GM19468 (cell line): ENCODE data around the gene ARCN1.

Experiments
- ATAC-seq: cut with Tn5 transposase; IDR thresholded peaks from one replicate; pipeline ENCODE4 v1.9.1; 2021; ENCODE audit warnings: mild to moderate bottlenecking, moderate library complexity, moderate number of reproducible peaks; ENCODE audit not compliant: unreplicated experiment; ENCODE audit errors: extremely low read depth

The ARCN1 gene

GRCh38 chr11:118634431-118635236 is 62.4 kb downstream of the ARCN1 start:
- no peak for ATAC-seq

GRCh38 chr11:118635237-118635591 is 63.0 kb downstream of the ARCN1 start:
- no peak for ATAC-seq

GRCh38 chr11:118635642-118636041 is 63.4 kb downstream of the ARCN1 start:
- no peak for ATAC-seq

- no peak for ATAC-seq
Measured at GRCh38 chr11:118636569-118637290, 64.5 kb downstream of the ARCN1 start.

GRCh38 chr11:118638726-118639125 is 66.5 kb downstream of the ARCN1 start:
- ATAC-seq, result no peak

GRCh38 chr11:118639899-118640298 is 67.7 kb downstream of the ARCN1 start:
- ATAC-seq, result no peak

GRCh38 chr11:118640332-118641154 is 68.3 kb downstream of the ARCN1 start:
- ATAC-seq, result no peak

GRCh38 chr11:118641397-118642019 is 69.3 kb downstream of the ARCN1 start:
- ATAC-seq, result no peak

- no peak for ATAC-seq
Measured at GRCh38 chr11:118643142-118643994, 71.2 kb downstream of the ARCN1 start.

GRCh38 chr11:118643995-118644345 is 71.8 kb downstream of the ARCN1 start:
- ATAC-seq, result no peak

GRCh38 chr11:118644496-118644895 is 72.3 kb downstream of the ARCN1 start:
- no peak for ATAC-seq

GRCh38 chr11:118645066-118645715 is 73.0 kb downstream of the ARCN1 start:
- ATAC-seq, result no peak

GRCh38 chr11:118646393-118646792 is 74.2 kb downstream of the ARCN1 start:
- ATAC-seq, result no peak

- no peak for ATAC-seq
Measured at GRCh38 chr11:118648291-118648690, 76.1 kb downstream of the ARCN1 start.

GRCh38 chr11:118649941-118650340 is 77.7 kb downstream of the ARCN1 start:
- ATAC-seq, result no peak

GRCh38 chr11:118650366-118650765 is 78.2 kb downstream of the ARCN1 start:
- no peak for ATAC-seq

- no peak for ATAC-seq
Measured at GRCh38 chr11:118651820-118652219, 79.6 kb downstream of the ARCN1 start.
